Epidermal melanocyte (primary cell): ENCODE measurements around the gene STAG1.
"Not testable (repeated sequence)": the region's sequence is repeated elsewhere in the genome, so short reads cannot be mapped to it uniquely, and the experiment has no call there.

Experiments
- DNase-seq: peaks from one replicate; pipeline ENCODE4 v3.0.0; 2011; ENCODE audit warnings: low spot score; ENCODE audit not compliant: insufficient read length

The STAG1 gene

GRCh38 chr3:136650461-136650860, 101.7 kb downstream of the STAG1 start:
- DNase-seq: no peak

GRCh38 chr3:136645915-136646314, 106.3 kb downstream of the STAG1 start:
- no peak for DNase-seq

- no peak for DNase-seq
Measured at GRCh38 chr3:136644212-136644611, 108.0 kb downstream of the STAG1 start.

GRCh38 chr3:136643380-136643779, 108.8 kb downstream of the STAG1 start:
- not testable (repeated sequence) for DNase-seq

- DNase-seq: no peak
Measured at GRCh38 chr3:136642711-136643110, 109.5 kb downstream of the STAG1 start.

GRCh38 chr3:136639069-136639468, 113.1 kb downstream of the STAG1 start:
- DNase-seq: no peak

DNA sequence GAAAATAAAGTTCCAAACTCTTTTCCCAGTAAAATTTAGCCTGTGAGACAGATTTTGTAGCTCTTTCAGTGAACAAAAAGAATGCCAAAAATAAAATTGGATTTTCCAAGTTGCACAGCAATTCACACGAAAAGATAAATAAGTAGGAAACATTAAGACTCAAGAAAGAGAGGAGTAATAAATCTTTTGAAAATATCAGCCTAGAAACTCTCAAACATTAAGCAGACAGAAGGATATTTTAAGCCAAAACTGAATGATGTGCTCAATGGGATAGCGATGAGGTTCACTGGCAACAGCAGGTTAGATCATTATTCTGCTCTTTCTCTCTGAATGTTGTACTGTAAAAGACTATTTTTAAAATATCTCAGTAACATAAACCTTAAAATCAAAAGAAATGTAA, 115.0 kb downstream of the STAG1 start:
- DNase-seq: no peak

DNA sequence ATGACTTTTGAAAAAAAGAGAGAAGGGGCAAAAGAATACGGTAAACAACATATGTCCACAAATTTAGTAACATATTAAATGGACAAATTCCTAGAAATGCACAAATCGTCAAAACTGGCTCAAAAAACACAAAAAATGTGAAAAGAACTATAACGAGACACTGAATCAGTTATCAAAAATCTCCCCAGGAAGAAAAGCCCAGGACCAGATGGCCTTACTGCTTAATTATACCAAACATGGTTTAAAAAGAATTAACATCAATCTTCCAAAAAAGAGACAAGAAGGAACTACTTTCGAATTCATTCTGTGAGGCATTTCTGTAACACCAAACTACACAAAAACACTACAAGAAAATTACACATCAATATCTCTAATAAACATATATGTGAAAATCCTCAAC, 117.4 kb downstream of the STAG1 start:
- DNase-seq: no peak

DNA sequence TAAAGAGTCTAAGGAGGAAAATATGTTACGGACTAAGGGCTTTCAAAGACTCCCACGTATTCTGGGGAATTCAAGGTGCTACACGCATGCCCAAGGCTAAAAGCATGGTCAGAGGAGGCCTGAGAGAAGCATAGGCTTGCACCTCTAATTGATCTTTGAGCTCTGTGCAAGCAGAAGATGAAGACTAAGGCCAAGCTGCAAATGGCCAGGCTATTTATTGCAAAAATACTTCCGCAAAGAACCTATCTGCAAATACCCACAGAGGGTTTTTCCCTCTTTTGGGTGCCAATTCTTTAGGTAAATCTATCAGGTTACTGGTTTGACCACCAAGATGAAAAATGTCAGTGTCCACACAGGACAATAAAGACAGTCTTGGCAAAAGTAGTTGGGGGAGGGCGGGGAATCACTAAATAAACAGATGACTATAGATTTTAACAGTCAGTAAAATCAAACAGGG, 119.5 kb downstream of the STAG1 start:
- DNase-seq: no peak

DNA sequence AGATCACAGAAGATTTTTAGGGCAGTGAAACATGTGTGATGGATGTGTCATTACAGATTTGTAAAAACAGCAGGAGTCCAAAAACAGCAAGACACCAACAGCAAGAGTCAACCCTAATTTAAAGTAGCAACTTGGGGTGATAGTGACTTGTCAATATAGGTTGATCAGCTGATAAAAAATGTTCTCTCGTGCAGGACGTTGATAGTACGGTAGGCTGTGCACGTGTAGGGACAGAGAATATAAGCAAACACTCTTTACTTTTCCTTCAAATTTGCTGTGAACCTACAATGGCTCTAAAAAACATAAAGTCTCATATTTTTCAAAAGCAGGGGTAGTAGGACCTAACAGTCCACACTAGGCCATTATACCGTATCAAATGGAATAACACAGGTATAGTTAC, 120.8 kb downstream of the STAG1 start:
- DNase-seq: no peak

DNA sequence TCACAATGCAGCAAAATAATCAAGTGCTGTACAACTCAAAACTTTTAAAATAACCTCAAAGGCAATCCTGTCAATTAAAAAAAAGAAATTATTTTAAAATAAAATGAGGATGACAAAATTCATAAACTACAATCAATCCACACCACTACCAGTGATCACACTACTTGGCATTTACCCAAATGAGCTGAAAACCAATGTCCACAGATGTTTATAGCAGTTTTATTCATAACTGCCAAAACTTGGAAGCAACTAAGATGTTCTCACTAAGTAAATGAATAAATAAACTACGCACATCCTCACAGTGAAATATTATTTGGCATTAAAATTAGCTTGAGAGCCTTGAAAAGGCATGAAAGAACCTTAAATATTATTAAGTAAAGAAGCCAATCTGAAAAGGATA, 121.3 kb downstream of the STAG1 start:
- DNase-seq: no peak

DNA sequence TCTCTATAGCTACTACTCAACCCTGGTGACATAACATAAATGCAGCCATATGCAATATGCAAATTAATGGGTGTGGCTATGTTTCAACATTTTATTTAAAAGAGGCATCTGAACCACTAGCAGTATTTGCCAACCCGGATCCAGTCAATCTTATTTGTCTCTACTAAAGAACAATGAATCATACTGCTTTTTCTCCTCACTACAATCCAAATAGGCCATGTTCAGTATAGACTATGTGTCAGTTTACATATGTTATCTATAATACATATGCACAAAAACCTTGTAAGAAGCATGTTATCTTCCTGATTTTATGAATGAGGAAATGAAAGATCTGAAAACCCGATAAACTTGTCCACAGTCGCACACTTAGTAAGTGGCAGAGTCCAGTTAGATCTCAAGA, 125.7 kb downstream of the STAG1 start:
- DNase-seq: no peak

- DNase-seq: no peak
Measured at GRCh38 chr3:136624894-136625815, 127.0 kb downstream of the STAG1 start.

GRCh38 chr3:136624371-136624770, 127.8 kb downstream of the STAG1 start:
- DNase-seq: no peak

DNA sequence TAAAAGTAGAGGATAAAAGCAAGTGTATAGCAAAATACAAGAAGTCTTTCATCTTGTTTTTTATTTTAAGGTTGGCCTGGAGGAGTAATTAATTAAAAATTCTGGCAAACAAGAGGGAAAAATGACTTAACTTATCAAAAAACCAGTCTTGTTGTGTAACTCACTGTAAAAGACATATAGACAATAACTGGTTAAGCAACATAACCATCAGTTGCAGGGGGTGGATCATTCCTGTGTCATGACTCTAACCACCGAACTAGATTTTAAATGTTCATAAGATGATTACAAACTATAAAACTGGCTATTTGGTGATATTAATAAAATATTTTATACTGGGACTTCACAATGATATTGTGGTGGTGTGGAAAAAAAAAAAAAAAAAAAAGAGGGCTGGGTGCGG, 130.6 kb downstream of the STAG1 start:
- no peak for DNase-seq

GRCh38 chr3:136620436-136620835, 131.7 kb downstream of the STAG1 start:
- no peak for DNase-seq

GRCh38 chr3:136617969-136618525, 134.1 kb downstream of the STAG1 start:
- DNase-seq: not testable (repeated sequence)

DNA sequence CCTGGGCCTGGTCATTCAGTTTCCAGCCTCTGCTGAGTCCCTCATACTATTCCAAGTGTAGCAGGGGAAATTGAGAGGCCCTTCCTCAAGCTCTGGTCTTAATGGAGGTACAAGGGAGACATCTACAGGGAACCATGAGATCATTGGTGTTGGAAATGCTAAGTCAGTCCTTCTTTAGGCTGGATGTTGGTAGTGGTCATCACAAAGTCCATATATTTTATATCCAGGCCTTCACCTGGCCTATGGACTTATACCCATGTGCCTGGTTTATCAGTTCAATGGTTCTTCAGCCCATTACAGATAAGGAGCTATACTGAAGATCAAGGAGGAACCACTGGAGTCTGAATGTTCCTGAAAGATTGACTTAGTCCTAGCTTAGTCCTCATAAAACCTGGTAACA, 135.0 kb downstream of the STAG1 start:
- DNase-seq: no peak

DNA sequence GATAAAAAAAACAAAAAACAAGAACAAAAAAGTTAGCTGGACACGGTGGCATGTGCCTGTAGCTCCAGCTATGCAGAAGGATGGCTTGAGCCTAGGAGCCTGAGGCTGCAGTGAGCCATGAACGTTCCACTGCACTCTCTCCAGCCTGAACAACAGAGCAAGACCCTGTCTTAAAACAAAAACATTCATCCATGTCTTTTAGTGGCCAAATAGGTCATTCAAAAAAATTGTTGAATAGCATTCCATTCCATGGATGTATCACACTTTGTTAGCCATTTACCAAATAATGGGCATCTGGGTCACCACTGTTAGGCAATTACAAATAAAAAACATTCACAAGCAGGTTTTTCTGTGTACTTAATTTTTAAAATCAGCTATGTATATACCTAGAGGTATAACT, 139.7 kb downstream of the STAG1 start:
- peak; percentile 24 for DNase-seq

- no peak for DNase-seq
Measured at GRCh38 chr3:136606990-136607389, 145.2 kb downstream of the STAG1 start.

DNA sequence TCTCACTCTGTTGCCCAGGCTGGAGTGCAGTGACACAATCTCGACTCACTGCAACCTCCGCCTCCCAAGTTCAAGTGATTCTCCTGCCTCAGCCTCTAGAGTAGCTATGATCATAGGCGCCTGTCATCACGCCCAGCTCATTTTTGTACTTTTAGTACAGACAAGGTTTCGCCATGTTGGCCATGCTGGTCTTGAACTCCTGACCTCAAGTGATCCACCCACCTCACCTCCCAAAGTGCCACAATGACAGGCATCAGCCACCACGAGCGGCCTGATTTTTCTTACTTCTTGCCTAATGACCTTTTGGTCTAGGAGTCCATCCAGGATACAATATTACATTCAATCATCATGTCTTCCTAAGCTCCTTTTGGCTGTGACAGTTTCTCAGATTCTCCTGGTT, 146.0 kb downstream of the STAG1 start:
- DNase-seq: not testable (repeated sequence)

- DNase-seq: no peak
Measured at GRCh38 chr3:136604961-136605360, 147.2 kb downstream of the STAG1 start.

GRCh38 chr3:136602818-136603217, 149.4 kb downstream of the STAG1 start:
- DNase-seq: no peak
